ENCODE data around the gene NR3C2.
"Not testable (repeated sequence)": the region's sequence is repeated elsewhere in the genome, so short reads cannot be mapped to it uniquely, and the experiment has no call there.

- TF ChIP-seq CTCF (conservative IDR thresholded peaks at IDR 0.05; ENCODE audit: low read depth in 2 of 2); REST (IDR thresholded peaks at IDR 0.05; ENCODE audit: unreplicated experiment); NANOG (IDR thresholded peaks at IDR 0.05; ENCODE audit: borderline replicate concordance); EZH2phosphoT487 (IDR thresholded peaks at IDR 0.05; ENCODE audit: unreplicated experiment); EZH2 (IDR thresholded peaks at IDR 0.05; ENCODE audit: low read depth, unreplicated experiment); POLR2AphosphoS5 (IDR thresholded peaks at IDR 0.05; ENCODE audit: low read depth); JUNB (IDR thresholded peaks at IDR 0.05; ENCODE audit: unreplicated experiment): not testable (repeated sequence)
Observed at GRCh38 chr4:148083073-148083472, 359.1 kb downstream of the NR3C2 start.
